Mesenteric fat pad (tissue), 1 donor: Measurements from ENCODE around the gene MIF4GD. TPM values are rescaled to one million over a fixed set of nuclear protein-coding genes. Genes with fewer than 3 reads are reported as not detected.
A peak's percentile ranks its signal among the peaks of the same experiment; 100 is the strongest.
"Not testable (repeated sequence)": the region's sequence is repeated elsewhere in the genome, so short reads cannot be mapped to it uniquely, and the experiment has no call there.

Experiments
- DNase-seq: peaks from one replicate; pipeline ENCODE4 v3.0.0-alpha.2; 2020; ENCODE audit warnings: low spot score
- long read RNA-seq: library from polyadenylated mRNA; unstranded; transcript quantifications from one replicate; pipeline ENCODE4 v2.0.0, GENCODE V29; 2020
- total RNA-seq: library from RNA; stranded (reverse); fragmentation: NEBNext Ultra II Directional; extraction: Animal tissue kit (Norgen Biotek cat#: 25700); gene quantifications from one replicate; pipeline ENCODE4 v1.2.1, GENCODE V29; 2021
- donor health status: DM: yes; HTN: yes; CAD: no.

Gene MIF4GD
- total RNA-seq: 15.5 TPM
- long read RNA-seq, transcript MIF4GD-208 (7 exons, 1,419 nt): minor isoform, 8 of 46 reads
- long read RNA-seq, transcript MIF4GD-202 (6 exons, 1,306 nt): major isoform, 30 of 46 reads
- long read RNA-seq, partial matches to known transcripts: 4 of 46 reads
- long read RNA-seq, other reads (novel, unspliced or antisense): 0 of 46 reads

GRCh38 chr17:75270966-75271232 lies at the start of gene MIF4GD:
MIF4GD (minus strand) TSS chr17:75271231; CDS start chr17:75270195, 1,036 bp downstream.
- DNase-seq: no peak

GRCh38 chr17:75319904-75320691 lies 49.1 kb upstream of the MIF4GD start:
- DNase-seq: no peak

- DNase-seq: no peak
Measured at GRCh38 chr17:75318615-75319222, 47.7 kb upstream of the MIF4GD start.

GRCh38 chr17:75318211-75318610 lies 47.2 kb upstream of the MIF4GD start:
- DNase-seq: no peak

- DNase-seq: no peak
Measured at GRCh38 chr17:75317671-75318070, 46.6 kb upstream of the MIF4GD start.

GRCh38 chr17:75316253-75316652 lies 45.2 kb upstream of the MIF4GD start:
- no peak for DNase-seq

- no peak for DNase-seq
Measured at GRCh38 chr17:75315541-75316243, 44.7 kb upstream of the MIF4GD start.

- no peak for DNase-seq
Measured at GRCh38 chr17:75313941-75314551, 43.0 kb upstream of the MIF4GD start.

- no peak for DNase-seq
Measured at GRCh38 chr17:75308732-75309629, 38.0 kb upstream of the MIF4GD start.

GRCh38 chr17:75307957-75308731 lies 37.1 kb upstream of the MIF4GD start:
- no peak for DNase-seq

GRCh38 chr17:75301502-75302206 lies 30.6 kb upstream of the MIF4GD start:
- DNase-seq: no peak

GRCh38 chr17:75301049-75301448 lies 30.0 kb upstream of the MIF4GD start:
- DNase-seq: no peak

GRCh38 chr17:75300280-75300679 lies 29.2 kb upstream of the MIF4GD start:
- DNase-seq: no peak

- DNase-seq: no peak
Measured at GRCh38 chr17:75295201-75296158, 24.4 kb upstream of the MIF4GD start.

- not testable (repeated sequence) for DNase-seq
Measured at GRCh38 chr17:75292810-75293448, 21.9 kb upstream of the MIF4GD start.

GRCh38 chr17:75289832-75290337 lies 18.9 kb upstream of the MIF4GD start:
- DNase-seq: no peak

GRCh38 chr17:75289115-75289831 lies 18.2 kb upstream of the MIF4GD start, which contains the start of gene SLC25A19:
SLC25A19 (minus strand) TSS chr17:75289433; CDS start chr17:75286764, 2,669 bp downstream.
- DNase-seq: peak; percentile 99
